GM18873 (cell line): ENCODE results near the gene FUT8.
"Not testable (repeated sequence)": the region's sequence is repeated elsewhere in the genome, so short reads cannot be mapped to it uniquely, and the experiment has no call there.

Experiments used
- ATAC-seq: cut with Tn5 transposase; IDR thresholded peaks from one replicate; pipeline ENCODE4 v1.9.1; 2021; ENCODE audit warnings: mild to moderate bottlenecking, moderate library complexity, moderate number of reproducible peaks; ENCODE audit not compliant: unreplicated experiment, low FRiP score

Gene FUT8

GRCh38 chr14:65414961-65415589 is 2.5 kb downstream of the FUT8 start:
- ATAC-seq, result no peak

- ATAC-seq, result no peak
Measured at GRCh38 chr14:65415613-65416012, 3.1 kb downstream of the FUT8 start.

- ATAC-seq, result no peak
Measured at GRCh38 chr14:65419593-65420252, 7.2 kb downstream of the FUT8 start.

- no peak for ATAC-seq
Measured at GRCh38 chr14:65421201-65421981, 8.9 kb downstream of the FUT8 start.

GRCh38 chr14:65422088-65422834 is 9.7 kb downstream of the FUT8 start:
- no peak for ATAC-seq

- no peak for ATAC-seq
Measured at GRCh38 chr14:65423982-65424381, 11.5 kb downstream of the FUT8 start.

GRCh38 chr14:65424531-65424930 is 12.0 kb downstream of the FUT8 start:
- no peak for ATAC-seq

GRCh38 chr14:65425885-65426284 is 13.4 kb downstream of the FUT8 start:
- no peak for ATAC-seq

GRCh38 chr14:65426902-65427301 is 14.4 kb downstream of the FUT8 start:
- not testable (repeated sequence) for ATAC-seq

GRCh38 chr14:65428691-65429090 is 16.2 kb downstream of the FUT8 start:
- ATAC-seq, result no peak

- no peak for ATAC-seq
Measured at GRCh38 chr14:65429757-65430156, 17.2 kb downstream of the FUT8 start.

- ATAC-seq, result no peak
Measured at GRCh38 chr14:65431245-65431644, 18.7 kb downstream of the FUT8 start.

- no peak for ATAC-seq
Measured at GRCh38 chr14:65431951-65432350, 19.4 kb downstream of the FUT8 start.

GRCh38 chr14:65432361-65432948 is 19.9 kb downstream of the FUT8 start:
- ATAC-seq, result no peak

- no peak for ATAC-seq
Measured at GRCh38 chr14:65433157-65433556, 20.6 kb downstream of the FUT8 start.

GRCh38 chr14:65433646-65434045 is 21.1 kb downstream of the FUT8 start:
- ATAC-seq, result no peak

GRCh38 chr14:65434216-65434850 is 21.8 kb downstream of the FUT8 start:
- ATAC-seq, result no peak

GRCh38 chr14:65438266-65438933 is 25.9 kb downstream of the FUT8 start:
- no peak for ATAC-seq

- ATAC-seq, result no peak
Measured at GRCh38 chr14:65439117-65439516, 26.6 kb downstream of the FUT8 start.
